CD4-positive, alpha-beta T cell (primary cell): ENCODE results near the gene TESK1. TPM values are rescaled to one million over a fixed set of nuclear protein-coding genes. Genes with fewer than 3 reads are reported as not detected.

Experiments used
- ATAC-seq: fragments of 200-7000 bp; cut with Tn5 transposase; one replicate; pipeline ENCODE4 v1.10.0; 2022; ENCODE audit warnings: mild to moderate bottlenecking; ENCODE audit not compliant: poor library complexity
- CTCF ChIA-PET: fragments of 350-600 bp; sonication (Branson Sonifier 250); formaldehyde crosslinking; loops from one replicate; lab custom pipeline; 2021; ENCODE audit warnings: antibody characterized with exemption, inconsistent platforms; lab: Charles Lee
- POLR2A ChIA-PET: fragments of 350-600 bp; sonication (Branson Sonifier 250); formaldehyde crosslinking; loops from one replicate; lab custom pipeline; 2021; ENCODE audit warnings: antibody characterized with exemption, inconsistent platforms; lab: Charles Lee
- DNase-seq, 14 experiments: peaks; one replicate each; pipeline ENCODE4 v3.0.0-alpha.2; 2013 to 2020; ENCODE audit warnings: mixed read lengths in 2 of 14
- H3K27ac ChIP-seq, 2 donors: one replicate each; pipeline versions ENCODE4 v1.5.1 to v1.7.0; 2013; ENCODE audit warnings: low read length in 2 of 2, low read depth in 1 of 2, mild to moderate bottlenecking in 1 of 2
- H3K27me3 ChIP-seq, 2 experiments: 1 replicate in 1 of 2; 2 replicates in 1 of 2; pipeline versions ENCODE4 v1.6.1 to v1.7.0; 2013; ENCODE audit warnings: low read length in 2 of 2, control low read depth in 1 of 2, mild to moderate bottlenecking in 1 of 2, moderate library complexity in 1 of 2; ENCODE audit not compliant: insufficient read depth in 2 of 2, control insufficient read depth in 1 of 2
- H3K36me3 ChIP-seq: one replicate; pipeline ENCODE4 v1.6.1; 2013; ENCODE audit warnings: low read length, control low read depth; ENCODE audit not compliant: insufficient read depth
- H3K4me1 ChIP-seq: one replicate; pipeline ENCODE4 v1.6.1; 2013; ENCODE audit warnings: low read length, control low read depth; ENCODE audit not compliant: insufficient read depth
- H3K4me3 ChIP-seq: one replicate; pipeline ENCODE4 v1.5.1; 2013; ENCODE audit warnings: mild to moderate bottlenecking, low read length, moderate library complexity
- H3K9me3 ChIP-seq, 2 experiments: 1 replicate in 1 of 2; 2 replicates in 1 of 2; pipeline versions ENCODE4 v1.6.1 to v1.7.0; 2013; ENCODE audit warnings: low read length in 2 of 2, mild to moderate bottlenecking in 2 of 2, control low read depth in 1 of 2, moderate library complexity in 1 of 2; ENCODE audit not compliant: control insufficient read depth in 1 of 2, insufficient read depth in 1 of 2
- H3K27ac Mint-ChIP-seq: one replicate; pipeline ENCODE4 v1.8.0; 2020; ENCODE audit warnings: mixed read lengths
- H3K27me3 Mint-ChIP-seq: one replicate; pipeline ENCODE4 v1.8.0; 2021; ENCODE audit warnings: mixed read lengths
- H3K36me3 Mint-ChIP-seq: one replicate; pipeline ENCODE4 v1.8.0; 2021; ENCODE audit warnings: low read depth, mixed read lengths
- H3K4me1 Mint-ChIP-seq: one replicate; pipeline ENCODE4 v1.8.0; 2021; ENCODE audit warnings: low read depth, mixed read lengths
- H3K4me3 Mint-ChIP-seq: one replicate; pipeline ENCODE4 v1.8.0; 2020; ENCODE audit warnings: mild to moderate bottlenecking, mixed read lengths
- H3K9me3 Mint-ChIP-seq: one replicate; pipeline ENCODE4 v1.8.0; 2020; ENCODE audit warnings: mixed read lengths
- intact Hi-C, 2 experiments: fragments of 100-400 bp; cut with DNase I in 1 of 2; cut with micrococcal nuclease in 1 of 2; formaldehyde crosslinking; loops; one replicate each; pipeline versions ENCODE4 v1.15.1 to v1.9.0; 2023 to 2025; cut with DNase I, micrococcal nuclease
- total RNA-seq, 174 experiments: library from RNA in 2 of 174; stranded (reverse) in 2 of 174; gene quantifications; one replicate each; pipeline ENCODE4 v1.2.3 and lab custom pipeline; 2021 to 2026
- TF ChIP-seq, protein P1 (sequence below): fragments of 200-600 bp; IDR thresholded peaks from one replicate; pipeline ENCODE4 v1.8.0; 2022; ENCODE audit warnings: antibody characterized with exemption, mild to moderate bottlenecking

The TESK1 gene
- total RNA-seq, 2 experiments from 2014 or later: 18.5 to 18.6 TPM

GRCh38 chr9:35658137-35658967, 53.3 kb downstream of the TESK1 start, which contains the start of gene CCDC107:
CCDC107 (plus strand) TSS chr9:35658292; CDS start chr9:35658380, 88 bp downstream.
- peaks cover 51% of the 10 kb centered on the region for H3K36me3 Mint-ChIP-seq
- peaks cover 16% of the 10 kb centered on the region for H3K36me3 ChIP-seq
- CTCF ChIA-PET: interaction anchor here (0.7 to 6.2 kb wide), 23 partner anchors 11 to 759 kb away, joined by 3 to 94 read pairs (median 5); partner anchors contain the start of genes CD72, CREB3, GBA2 and RGP1
- H3K4me1 Mint-ChIP-seq: peaks cover 76% of the 10 kb centered on the region
- DNase-seq: peak; percentile 70 to 92 (median 80)
- intact Hi-C loops: loop anchor here (1.0 to 5.0 kb wide), 7 partner anchors 11 to 224 kb away; partner anchors contain the start of genes CD72 (in 2 of the 2), FAM221B (in 1 of the 2), TESK1 (in 1 of the 2) and TMEM8B (in 1 of the 2)
- H3K27me3 ChIP-seq: no peaks in the 10 kb centered on the region
- ATAC-seq: peak; percentile 65
- peaks cover 80% of the 10 kb centered on the region for H3K4me1 ChIP-seq
- peak within 1 kb of the TSS; percentile 99 to 100 for H3K27ac ChIP-seq
- peaks cover 0 to 4% of the 10 kb centered on the region in 2 experiments for H3K9me3 ChIP-seq
- H3K4me3 ChIP-seq: peak within 1 kb of the TSS; percentile 88
- peaks cover 3% of the 10 kb centered on the region for H3K9me3 Mint-ChIP-seq
- H3K27me3 Mint-ChIP-seq: peaks cover 8% of the 10 kb centered on the region
- peak within 1 kb of the TSS; percentile 96 for H3K4me3 Mint-ChIP-seq
- POLR2A ChIA-PET: interaction anchor here (0.6 to 5.1 kb wide), 24 partner anchors 11 to 587 kb away, joined by 3 to 175 read pairs (median 4); partner anchors contain the start of genes CREB3, GBA2, HINT2 and RGP1
- TF ChIP-seq, protein P1, sequence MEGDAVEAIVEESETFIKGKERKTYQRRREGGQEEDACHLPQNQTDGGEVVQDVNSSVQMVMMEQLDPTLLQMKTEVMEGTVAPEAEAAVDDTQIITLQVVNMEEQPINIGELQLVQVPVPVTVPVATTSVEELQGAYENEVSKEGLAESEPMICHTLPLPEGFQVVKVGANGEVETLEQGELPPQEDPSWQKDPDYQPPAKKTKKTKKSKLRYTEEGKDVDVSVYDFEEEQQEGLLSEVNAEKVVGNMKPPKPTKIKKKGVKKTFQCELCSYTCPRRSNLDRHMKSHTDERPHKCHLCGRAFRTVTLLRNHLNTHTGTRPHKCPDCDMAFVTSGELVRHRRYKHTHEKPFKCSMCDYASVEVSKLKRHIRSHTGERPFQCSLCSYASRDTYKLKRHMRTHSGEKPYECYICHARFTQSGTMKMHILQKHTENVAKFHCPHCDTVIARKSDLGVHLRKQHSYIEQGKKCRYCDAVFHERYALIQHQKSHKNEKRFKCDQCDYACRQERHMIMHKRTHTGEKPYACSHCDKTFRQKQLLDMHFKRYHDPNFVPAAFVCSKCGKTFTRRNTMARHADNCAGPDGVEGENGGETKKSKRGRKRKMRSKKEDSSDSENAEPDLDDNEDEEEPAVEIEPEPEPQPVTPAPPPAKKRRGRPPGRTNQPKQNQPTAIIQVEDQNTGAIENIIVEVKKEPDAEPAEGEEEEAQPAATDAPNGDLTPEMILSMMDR: peak; percentile 94
- H3K27ac Mint-ChIP-seq: peak within 1 kb of the TSS; percentile 100

GRCh38 chr9:35658968-35659220, 53.8 kb downstream of the TESK1 start:
- peak overlapping the region; percentile 100 for H3K27ac Mint-ChIP-seq
- ChIA-PET POLR2A (interaction anchor here (1.0 to 5.1 kb wide), 13 partner anchors 11 to 156 kb away, joined by 3 to 175 read pairs (median 12); partner anchors contain the start of genes CREB3, GBA2, HINT2 and RGP1), CTCF (interaction anchor here (1.4 to 6.2 kb wide), 13 partner anchors 11 to 129 kb away, joined by 3 to 94 read pairs (median 8); partner anchors contain the start of genes CD72, CREB3, GBA2 and RGP1)
- peaks cover 51% of the 10 kb centered on the region for H3K36me3 Mint-ChIP-seq
- H3K4me3 Mint-ChIP-seq: peak overlapping the region; percentile 92
- H3K27me3 ChIP-seq: no peaks in the 10 kb centered on the region
- H3K27me3 Mint-ChIP-seq: peaks cover 8% of the 10 kb centered on the region
- TF ChIP-seq, protein P1: no peak
- peaks cover 3% of the 10 kb centered on the region for H3K9me3 Mint-ChIP-seq
- intact Hi-C loops: loop anchor here (1.0 to 5.0 kb wide), 7 partner anchors 12 to 223 kb away; partner anchors contain the start of genes CD72 (in 2 of the 2), FAM221B (in 1 of the 2), TESK1 (in 1 of the 2) and TMEM8B (in 1 of the 2)
- H3K27ac ChIP-seq: peak overlapping the region; percentile 99 to 100
- ATAC-seq (no peak), DNase-seq (no peak)
- H3K9me3 ChIP-seq: peaks cover 0 to 4% of the 10 kb centered on the region in 2 experiments
- H3K4me1 Mint-ChIP-seq: peaks cover 81% of the 10 kb centered on the region
- H3K4me1 ChIP-seq: peaks cover 81% of the 10 kb centered on the region
- H3K4me3 ChIP-seq: peak overlapping the region; percentile 88
- peaks cover 16% of the 10 kb centered on the region for H3K36me3 ChIP-seq

DNA sequence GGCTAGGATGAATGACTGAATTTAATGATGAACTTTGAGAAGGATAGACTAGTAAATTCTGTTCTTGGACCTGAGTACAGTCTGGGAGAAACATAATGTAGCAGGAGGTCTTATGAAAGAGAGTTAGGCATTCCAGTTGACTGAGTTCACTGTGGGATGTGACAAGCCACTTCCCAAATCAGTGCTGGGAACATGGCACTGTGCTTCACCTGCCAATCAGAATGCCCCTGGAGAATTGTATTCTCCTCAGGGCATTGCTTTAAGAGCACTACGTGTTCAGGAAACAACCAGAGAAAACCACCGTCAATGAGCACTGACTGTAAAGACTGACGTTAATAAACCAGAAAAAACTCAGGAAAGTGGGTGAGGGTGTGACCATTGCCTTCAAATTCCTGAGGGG, 54.3 kb downstream of the TESK1 start:
- H3K27ac Mint-ChIP-seq: peak overlapping the region; percentile 100
- H3K4me3 Mint-ChIP-seq: peak overlapping the region; percentile 92
- H3K27me3 ChIP-seq: no peaks in the 10 kb centered on the region
- peaks cover 8% of the 10 kb centered on the region for H3K27me3 Mint-ChIP-seq
- H3K9me3 ChIP-seq: peaks cover 0 to 4% of the 10 kb centered on the region in 2 experiments
- peaks cover 16% of the 10 kb centered on the region for H3K36me3 ChIP-seq
- H3K4me1 Mint-ChIP-seq: peaks cover 84% of the 10 kb centered on the region
- H3K9me3 Mint-ChIP-seq: peaks cover 3% of the 10 kb centered on the region
- intact Hi-C loops: loop anchor here (2.0 to 5.0 kb wide), 3 partner anchors 37 to 168 kb away; partner anchors contain the start of genes CD72 (in 2 of the 2), FAM221B (in 1 of the 2) and TMEM8B (in 1 of the 2)
- CTCF ChIA-PET: interaction anchor here (1.4 to 6.2 kb wide), 13 partner anchors 12 to 129 kb away, joined by 3 to 94 read pairs (median 8); partner anchors contain the start of genes CD72, CREB3, GBA2 and RGP1
- H3K4me1 ChIP-seq: peaks cover 81% of the 10 kb centered on the region
- peak overlapping the region; percentile 99 to 100 for H3K27ac ChIP-seq
- peak overlapping the region; percentile 88 for H3K4me3 ChIP-seq
- TF ChIP-seq, protein P1: no peak
- ATAC-seq: no peak
- peaks cover 51% of the 10 kb centered on the region for H3K36me3 Mint-ChIP-seq
- POLR2A ChIA-PET: interaction anchor here (1.3 to 5.1 kb wide), 10 partner anchors 12 to 155 kb away, joined by 3 to 175 read pairs (median 16); partner anchors contain the start of genes CREB3, GBA2, HINT2 and RGP1
- DNase-seq: peak in 1 of 14 experiments; percentile 49
